Endothelial cell of umbilical vein (primary cell): ENCODE measurements around the gene MATN1. TPM values are rescaled to one million over a fixed set of nuclear protein-coding genes. Genes with fewer than 3 reads are reported as not detected.

ENCODE experiments used
- BruUV-seq: library from RNA; stranded (reverse); fragments of 400-500 nt; replicated peaks from 2 replicates; lab custom pipeline; 2021; lab: Mats Ljungman, UMichigan
- CTCF ChIA-PET: fragments of 300-600, 350-600 bp; sonication (Branson Sonifier 250); formaldehyde crosslinking; loops from one replicate; lab custom pipeline; 2021; ENCODE audit warnings: antibody characterized with exemption, inconsistent platforms; lab: Charles Lee
- POLR2A ChIA-PET: fragments of 300-600, 350-600 bp; sonication (Branson Sonifier 250); formaldehyde crosslinking; loops from one replicate; lab custom pipeline; 2021; ENCODE audit warnings: antibody characterized with exemption, inconsistent platforms; lab: Charles Lee
- DNase-seq: peaks from one replicate; pipeline ENCODE4 v3.0.0-alpha.2; 2011; ENCODE audit warnings: low read depth, low spot score
- FAIRE-seq: peaks from 2 replicates; lab custom pipeline; 2011; peaks lifted over from hg19 to GRCh38; lab: Jason Lieb, UNC
- H2AFZ ChIP-seq: 2 replicates; pipeline ENCODE4 v1.6.0; 2012; ENCODE audit warnings: low read depth, low read length, control low read depth, inconsistent platforms
- H3K27ac ChIP-seq: 2 replicates; pipeline ENCODE4 v1.5.1; 2011; ENCODE audit warnings: low read depth, mild to moderate bottlenecking, control low read depth, low read length, moderate library complexity; ENCODE audit not compliant: insufficient read depth
- H3K27me3 ChIP-seq, 2 experiments: 2 replicates each; pipeline versions ENCODE4 v1.6.0 to v1.6.1; 2011; ENCODE audit warnings: low read length in 2 of 2, mixed read lengths in 1 of 2; ENCODE audit not compliant: control insufficient read depth in 2 of 2, insufficient read depth in 2 of 2
- H3K36me3 ChIP-seq, 2 experiments: 2 replicates in 1 of 2; 3 replicates in 1 of 2; pipeline ENCODE4 v1.5.1; 2011; ENCODE audit warnings: low read length in 2 of 2, mild to moderate bottlenecking in 1 of 2, moderate library complexity in 1 of 2; ENCODE audit not compliant: control insufficient read depth in 2 of 2, insufficient read depth in 2 of 2; ENCODE audit errors: extremely low read depth in 1 of 2
- H3K4me1 ChIP-seq: 3 replicates; pipeline ENCODE4 v1.5.1; 2011; ENCODE audit warnings: mild to moderate bottlenecking, low read length; ENCODE audit not compliant: control insufficient read depth, insufficient read depth; ENCODE audit errors: extremely low read depth
- H3K4me2 ChIP-seq: 2 replicates; pipeline ENCODE4 v1.6.1; 2011; ENCODE audit warnings: low read length, control low read depth, mixed read lengths; ENCODE audit not compliant: insufficient read depth
- H3K4me3 ChIP-seq, 3 experiments: fragments of 200-600 bp in 1 of 3; sonication (generic), shearing (Covaris generic) in 1 of 3; replicated peaks in 1 of 3; 2 replicates each; pipeline ENCODE4 v1.5.1; 2011 to 2016; ENCODE audit warnings: control low read depth in 3 of 3, low read length in 3 of 3, mild to moderate bottlenecking in 2 of 3, inconsistent platforms in 1 of 3, low read depth in 1 of 3, moderate library complexity in 1 of 3; ENCODE audit not compliant: insufficient read depth in 1 of 3
- H3K79me2 ChIP-seq: 2 replicates; pipeline ENCODE4 v1.6.0; 2012; ENCODE audit warnings: low read length, inconsistent platforms; ENCODE audit not compliant: control insufficient read depth, insufficient read depth
- H3K9ac ChIP-seq: replicated peaks from 2 replicates; pipeline ENCODE3; 2011; ENCODE audit warnings: low read length, control low read depth; ENCODE audit not compliant: insufficient read depth; ENCODE audit errors: extremely low read depth
- H3K9me1 ChIP-seq: replicated peaks from 3 replicates; pipeline ENCODE4 v1.6.0; 2011; ENCODE audit warnings: mild to moderate bottlenecking, low read length; ENCODE audit not compliant: control insufficient read depth, insufficient read depth; ENCODE audit errors: extremely low read depth
- H3K9me3 ChIP-seq: replicated peaks from 2 replicates; pipeline ENCODE4 v1.5.1; 2012; ENCODE audit warnings: low read length, inconsistent platforms; ENCODE audit not compliant: control insufficient read depth, insufficient read depth
- H4K20me1 ChIP-seq: replicated peaks from 2 replicates; pipeline ENCODE3; 2011; ENCODE audit warnings: mild to moderate bottlenecking, low read length; ENCODE audit not compliant: control insufficient read depth, insufficient read depth; ENCODE audit errors: extremely low read depth
- EZH2 ChIP-seq: IDR thresholded peaks from 2 replicates; pipeline ENCODE4 v1.6.1; 2012; ENCODE audit warnings: borderline replicate concordance, low read depth, mild to moderate bottlenecking, moderate library complexity, low read length, inconsistent platforms; ENCODE audit not compliant: severe bottlenecking
- FOS ChIP-seq: IDR thresholded peaks from 2 replicates; pipeline ENCODE4 v1.6.1; 2011; ENCODE audit warnings: mild to moderate bottlenecking, low read length, moderate library complexity, borderline replicate concordance; ENCODE audit not compliant: insufficient read depth
- GATA2 ChIP-seq: IDR thresholded peaks from 2 replicates; pipeline ENCODE4 v1.7.0; 2011; ENCODE audit warnings: low read depth, mild to moderate bottlenecking, moderate library complexity, mixed read lengths, low read length; ENCODE audit not compliant: insufficient read length, insufficient read depth
- JUN ChIP-seq: IDR thresholded peaks from 2 replicates; pipeline ENCODE4 v1.6.1; 2011; ENCODE audit warnings: borderline replicate concordance, low read depth; ENCODE audit not compliant: insufficient read length, insufficient read depth
- MYC ChIP-seq: IDR thresholded peaks from one replicate; pipeline ENCODE4 v1.6.1; 2011; ENCODE audit warnings: mild to moderate bottlenecking, low read depth, low read length
- POLR2A ChIP-seq: IDR thresholded peaks from 2 replicates; pipeline ENCODE4 v1.6.1; 2012; ENCODE audit warnings: low read depth, mild to moderate bottlenecking, control low read depth, low read length
- POLR2AphosphoS5 ChIP-seq: IDR thresholded peaks from 2 replicates; pipeline ENCODE4 v1.6.1; 2012; ENCODE audit warnings: low read depth, mild to moderate bottlenecking, control low read depth, low read length, moderate library complexity; ENCODE audit not compliant: insufficient read depth
- dilution Hi-C: fragments of 300-500 bp; cut with MboI; formaldehyde crosslinking; loops from one replicate; pipeline ENCODE4 v1.15.0; 2019; ENCODE audit warnings: low sequenced_read_pairs; ENCODE audit not compliant: extremely low pct_ligation_motif_present
- intact Hi-C: fragments of 100-400 bp; cut with micrococcal nuclease; formaldehyde crosslinking; loops from one replicate; pipeline ENCODE4 v1.10.0; 2022
- polyA plus RNA-seq, 4 experiments: library from polyadenylated mRNA; depleted of rRNA in 3 of 4; stranded (reverse) in 3 of 4; unstranded in 1 of 4; fragments of >200 nt; gene quantifications; 2 replicates each; pipeline versions ENCODE4 v1.2.1 to v1.2.3, GENCODE V29; 2011 to 2012; ENCODE audit warnings: missing spikeins in 1 of 4
- total RNA-seq: library from RNA; stranded (reverse); gene quantifications from 2 replicates; pipeline ENCODE4 v1.2.3, GENCODE V29; 2021
- TF ChIP-seq, protein P1 (sequence below), 2 donors: IDR thresholded peaks; 1 replicate in 1 of 2; 2 replicates in 1 of 2; pipeline ENCODE4 v1.5.1; 2011; ENCODE audit warnings: low read length in 2 of 2, mild to moderate bottlenecking in 2 of 2, moderate library complexity in 2 of 2, control low read depth in 1 of 2, inconsistent platforms in 1 of 2, low read depth in 1 of 2; ENCODE audit not compliant: insufficient read depth in 1 of 2; ENCODE audit errors: extremely low read depth in 1 of 2
- TF ChIP-seq, protein P2 (sequence below): IDR thresholded peaks from 2 replicates; pipeline ENCODE4 v1.6.1; 2011; ENCODE audit not compliant: insufficient read depth, insufficient read length

The MATN1 gene
- total and polyA plus RNA-seq, 2 donors (not counting 3 experiments of a cell fraction or from before 2014, with no cell fraction given) = 0.29 to 0.36 TPM

DNA sequence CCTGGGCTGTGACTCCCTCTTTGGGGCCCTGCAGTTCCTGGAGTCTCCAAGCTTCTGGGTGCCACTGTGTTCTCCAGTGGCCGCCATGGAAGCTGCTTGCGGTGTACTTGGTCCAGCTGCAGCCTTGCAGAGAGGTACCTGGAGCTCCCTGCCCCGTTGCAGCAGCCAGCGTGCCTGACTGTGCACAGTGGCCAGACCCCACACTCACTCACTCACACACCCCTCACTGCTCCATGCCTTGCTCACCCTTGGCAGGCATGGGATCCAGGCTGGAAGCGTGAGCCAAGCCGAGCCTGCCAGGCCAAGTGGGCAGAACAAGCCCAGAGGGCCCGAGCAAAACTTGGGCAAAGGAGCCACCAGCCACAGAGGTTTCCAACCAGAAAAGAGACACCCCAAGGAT lies 43.0 kb downstream of the MATN1 start:
- no peaks in the 10 kb centered on the region for H3K9me1 ChIP-seq
- ChIA-PET POLR2A (no interaction called here), CTCF (no interaction called here)
- H3K9me3 ChIP-seq = no peaks in the 10 kb centered on the region
- DNase-seq (no peak), FAIRE-seq (no peak)
- H3K4me3 ChIP-seq = no peak overlapping the region
- dilution Hi-C loops (no loop called here), intact Hi-C loops (no loop called here)
- H3K4me2 ChIP-seq = no peak overlapping the region
- H3K4me1 ChIP-seq = no peaks in the 10 kb centered on the region
- TF ChIP-seq POLR2AphosphoS5 (no peak), POLR2A (no peak), MYC (no peak), JUN (no peak)
- TF ChIP-seq, protein P1, sequence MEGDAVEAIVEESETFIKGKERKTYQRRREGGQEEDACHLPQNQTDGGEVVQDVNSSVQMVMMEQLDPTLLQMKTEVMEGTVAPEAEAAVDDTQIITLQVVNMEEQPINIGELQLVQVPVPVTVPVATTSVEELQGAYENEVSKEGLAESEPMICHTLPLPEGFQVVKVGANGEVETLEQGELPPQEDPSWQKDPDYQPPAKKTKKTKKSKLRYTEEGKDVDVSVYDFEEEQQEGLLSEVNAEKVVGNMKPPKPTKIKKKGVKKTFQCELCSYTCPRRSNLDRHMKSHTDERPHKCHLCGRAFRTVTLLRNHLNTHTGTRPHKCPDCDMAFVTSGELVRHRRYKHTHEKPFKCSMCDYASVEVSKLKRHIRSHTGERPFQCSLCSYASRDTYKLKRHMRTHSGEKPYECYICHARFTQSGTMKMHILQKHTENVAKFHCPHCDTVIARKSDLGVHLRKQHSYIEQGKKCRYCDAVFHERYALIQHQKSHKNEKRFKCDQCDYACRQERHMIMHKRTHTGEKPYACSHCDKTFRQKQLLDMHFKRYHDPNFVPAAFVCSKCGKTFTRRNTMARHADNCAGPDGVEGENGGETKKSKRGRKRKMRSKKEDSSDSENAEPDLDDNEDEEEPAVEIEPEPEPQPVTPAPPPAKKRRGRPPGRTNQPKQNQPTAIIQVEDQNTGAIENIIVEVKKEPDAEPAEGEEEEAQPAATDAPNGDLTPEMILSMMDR (IDR thresholded peaks at IDR 0.05; ENCODE audit: extremely low read depth in 1 of 2, insufficient read depth in 1 of 2, low read depth in 1 of 2, low read length in 2 of 2) = no peak
- TF ChIP-seq, protein P2, sequence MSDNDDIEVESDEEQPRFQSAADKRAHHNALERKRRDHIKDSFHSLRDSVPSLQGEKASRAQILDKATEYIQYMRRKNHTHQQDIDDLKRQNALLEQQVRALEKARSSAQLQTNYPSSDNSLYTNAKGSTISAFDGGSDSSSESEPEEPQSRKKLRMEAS = no peak
- no peaks in the 10 kb centered on the region for H4K20me1 ChIP-seq
- H3K9ac ChIP-seq = no peak overlapping the region
- BruUV-seq = no TSS peak
- peaks cover 12 to 19% of the 10 kb centered on the region in 2 experiments for H3K27me3 ChIP-seq
- no peak overlapping the region for H2AFZ ChIP-seq
- no peaks in the 10 kb centered on the region for H3K36me3 ChIP-seq
- H3K27ac ChIP-seq = no peak overlapping the region
- H3K79me2 ChIP-seq = no peaks in the 10 kb centered on the region

DNA sequence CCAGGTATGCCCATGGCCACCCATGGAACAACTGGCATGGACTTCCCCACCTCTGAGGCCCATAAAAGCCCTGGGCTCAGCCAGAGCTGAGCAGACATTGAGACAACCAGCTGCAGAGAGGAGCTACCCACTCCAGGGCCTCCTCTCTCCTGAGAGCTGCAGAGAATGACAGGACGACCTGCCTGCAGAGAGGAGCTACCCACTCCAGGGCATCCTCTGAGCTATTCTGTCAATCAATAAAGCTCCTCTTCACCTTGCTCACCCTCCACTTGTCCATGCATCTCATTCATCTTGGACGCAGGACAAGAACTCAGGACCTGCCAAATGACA lies 43.4 kb downstream of the MATN1 start:
- intact Hi-C loops (no loop called here), dilution Hi-C loops (no loop called here)
- H3K79me2 ChIP-seq = no peaks in the 10 kb centered on the region
- ChIA-PET CTCF (no interaction called here), POLR2A (no interaction called here)
- FAIRE-seq = no peak
- no peak overlapping the region for H3K4me2 ChIP-seq
- H3K4me1 ChIP-seq = no peaks in the 10 kb centered on the region
- no peak overlapping the region for H2AFZ ChIP-seq
- TF ChIP-seq POLR2A (no peak), MYC (no peak), EZH2 (no peak), FOS (no peak), JUN (no peak), GATA2 (no peak), POLR2AphosphoS5 (no peak)
- TF ChIP-seq, protein P1 (IDR thresholded peaks at IDR 0.05; ENCODE audit: extremely low read depth in 1 of 2, insufficient read depth in 1 of 2, low read depth in 1 of 2, low read length in 2 of 2) = no peak
- TF ChIP-seq, protein P2 = no peak
- H3K36me3 ChIP-seq = no peaks in the 10 kb centered on the region
- no peak for DNase-seq
- BruUV-seq = no TSS peak
- H3K9me3 ChIP-seq = no peaks in the 10 kb centered on the region
- H3K4me3 ChIP-seq = no peak overlapping the region
- peaks cover 9 to 17% of the 10 kb centered on the region in 2 experiments for H3K27me3 ChIP-seq
- no peaks in the 10 kb centered on the region for H4K20me1 ChIP-seq
- H3K9ac ChIP-seq = no peak overlapping the region
- H3K27ac ChIP-seq = no peak overlapping the region
- H3K9me1 ChIP-seq = no peaks in the 10 kb centered on the region
